Upper lobe of left lung (tissue), 6 donors: ENCODE data around the gene EYA2. TPM values are rescaled to one million over a fixed set of nuclear protein-coding genes. Genes with fewer than 3 reads are reported as not detected.

Experiments used
- ATAC-seq, 2 donors: fragments of 200-7000 bp; cut with Tn5 transposase; one replicate each; pipeline ENCODE4 v1.9.1; 2022; ENCODE audit warnings: mild to moderate bottlenecking in 2 of 2, moderate library complexity in 2 of 2; ENCODE audit not compliant: low FRiP score in 2 of 2
- DNase-seq, 2 donors: peaks; one replicate each; pipeline ENCODE4 v3.0.0-alpha.2; 2019 to 2020
- H3K27ac ChIP-seq, 4 donors: fragments of 200-600 bp; sonication (generic); one replicate each; pipeline ENCODE4 v1.5.1; 2016 to 2019
- H3K27me3 ChIP-seq, 4 donors: fragments of 200-600 bp; sonication (generic); one replicate each; pipeline ENCODE4 v1.5.1; 2017 to 2019
- H3K36me3 ChIP-seq, 4 donors: fragments of 200-600 bp; sonication (generic); one replicate each; pipeline ENCODE4 v1.5.1; 2016 to 2019
- H3K4me1 ChIP-seq, 4 donors: fragments of 200-600 bp; sonication (generic); one replicate each; pipeline ENCODE4 v1.5.1; 2018 to 2019
- H3K4me3 ChIP-seq, 4 donors: fragments of 200-600 bp; sonication (generic); one replicate each; pipeline ENCODE4 v1.5.1; 2017 to 2019; ENCODE audit warnings: mild to moderate bottlenecking in 2 of 4, moderate library complexity in 1 of 4
- H3K9me3 ChIP-seq, 4 donors: fragments of 200-600 bp; sonication (generic); one replicate each; pipeline ENCODE4 v1.5.1; 2018 to 2019
- EP300 ChIP-seq, 4 donors: sonication (generic); formaldehyde crosslinking; IDR thresholded peaks; one replicate each; pipeline ENCODE4 v1.5.1; 2017; ENCODE audit warnings: antibody characterized with exemption in 4 of 4, control low read depth in 2 of 4
- POLR2A ChIP-seq, 4 donors: fragments of 450-650 bp; IDR thresholded peaks; one replicate each; pipeline ENCODE4 v1.5.1; 2016 to 2017; ENCODE audit warnings: antibody characterized with exemption in 4 of 4, mild to moderate bottlenecking in 2 of 4
- POLR2AphosphoS5 ChIP-seq, 2 donors: sonication (generic); formaldehyde crosslinking; IDR thresholded peaks; one replicate each; pipeline ENCODE4 v1.5.1; 2017; ENCODE audit warnings: antibody characterized with exemption in 2 of 2
- WGBS, 2 donors: methylation state at CpG; one replicate each; pipeline ENCODE4 v1.1.5; 2017 to 2018; 5-methylcytosine and 5-hydroxymethylcytosine counted together
- total RNA-seq, 6 donors: library from RNA; depleted of rRNA in 4 of 6; stranded (reverse); fragments of >200 nt in 4 of 6; gene quantifications; one replicate each; pipeline versions ENCODE4 v1.1.0 to v1.2.1, GENCODE V29; 2016 to 2021
- TF ChIP-seq, protein P1 (sequence below), 6 experiments: fragments of 450-650 bp in 4 of 6; fragments of 200-600 bp in 2 of 6; sonication (generic) in 2 of 6; IDR thresholded peaks; one replicate each; pipeline ENCODE4 v1.5.1; 2016 to 2019; ENCODE audit warnings: antibody characterized with exemption in 6 of 6
- donor health status: DM: no; HTN: no; CAD: no; lungs with moderate emphysema.
- donor health status: DM: no; HTN: yes; CAD: no; lungs with severe emphysema.

Gene EYA2
- total RNA-seq, 6 donors from 2014 or later: 0.66 to 9.4 (median 3.0) TPM

DNA sequence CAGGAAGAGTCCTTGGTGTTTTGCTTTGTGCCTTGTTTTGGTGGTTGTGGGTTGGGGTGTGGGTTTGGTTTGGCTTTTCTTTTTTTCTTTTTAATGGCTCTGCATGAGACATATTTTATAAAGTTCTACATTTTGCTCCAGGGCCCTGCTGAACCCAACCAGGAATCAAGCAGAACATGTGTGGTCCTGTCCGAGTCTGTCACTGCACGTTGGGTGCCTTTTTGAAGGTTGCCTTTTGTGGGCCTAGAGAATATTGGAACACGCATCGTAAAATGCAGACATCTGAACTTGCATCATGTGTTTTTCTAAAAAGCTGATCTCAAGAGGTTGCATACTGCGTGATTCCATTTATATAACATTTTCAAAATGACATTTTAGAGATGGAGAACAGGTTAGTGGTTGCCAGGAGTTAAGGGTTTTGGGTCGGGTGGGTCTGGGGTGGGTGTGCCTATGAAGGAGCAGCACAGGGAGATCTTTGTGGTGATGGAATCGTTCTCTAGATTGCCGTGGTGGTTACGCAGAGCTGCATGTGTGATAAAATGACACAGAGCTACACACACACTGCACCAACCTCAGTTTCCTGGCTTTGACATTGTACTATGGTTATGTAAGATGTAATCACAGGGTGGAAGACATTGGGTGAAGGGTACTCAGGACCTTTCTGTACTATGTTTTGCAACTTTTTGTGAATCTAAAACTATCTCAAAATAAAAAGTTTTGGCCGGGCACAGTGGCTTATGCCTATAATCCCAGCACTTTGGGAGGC lies 80.2 kb downstream of the EYA2 start:
- TF ChIP-seq POLR2A (IDR thresholded peaks at IDR 0.05): no peak
- TF ChIP-seq POLR2AphosphoS5 (IDR thresholded peaks at IDR 0.05): no peak
- TF ChIP-seq, protein P1, sequence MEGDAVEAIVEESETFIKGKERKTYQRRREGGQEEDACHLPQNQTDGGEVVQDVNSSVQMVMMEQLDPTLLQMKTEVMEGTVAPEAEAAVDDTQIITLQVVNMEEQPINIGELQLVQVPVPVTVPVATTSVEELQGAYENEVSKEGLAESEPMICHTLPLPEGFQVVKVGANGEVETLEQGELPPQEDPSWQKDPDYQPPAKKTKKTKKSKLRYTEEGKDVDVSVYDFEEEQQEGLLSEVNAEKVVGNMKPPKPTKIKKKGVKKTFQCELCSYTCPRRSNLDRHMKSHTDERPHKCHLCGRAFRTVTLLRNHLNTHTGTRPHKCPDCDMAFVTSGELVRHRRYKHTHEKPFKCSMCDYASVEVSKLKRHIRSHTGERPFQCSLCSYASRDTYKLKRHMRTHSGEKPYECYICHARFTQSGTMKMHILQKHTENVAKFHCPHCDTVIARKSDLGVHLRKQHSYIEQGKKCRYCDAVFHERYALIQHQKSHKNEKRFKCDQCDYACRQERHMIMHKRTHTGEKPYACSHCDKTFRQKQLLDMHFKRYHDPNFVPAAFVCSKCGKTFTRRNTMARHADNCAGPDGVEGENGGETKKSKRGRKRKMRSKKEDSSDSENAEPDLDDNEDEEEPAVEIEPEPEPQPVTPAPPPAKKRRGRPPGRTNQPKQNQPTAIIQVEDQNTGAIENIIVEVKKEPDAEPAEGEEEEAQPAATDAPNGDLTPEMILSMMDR (IDR thresholded peaks at IDR 0.05): no peak
- TF ChIP-seq EP300 (IDR thresholded peaks at IDR 0.05): no peak
- no peaks in the 10 kb centered on the region for H3K9me3 ChIP-seq
- H3K36me3 ChIP-seq: no peaks in the 10 kb centered on the region
- H3K4me3 ChIP-seq: no peak overlapping the region
- no peaks in the 10 kb centered on the region for H3K4me1 ChIP-seq
- WGBS, 2 donors: 83 to 88% methylated on average over 10 of the region's 10 CpGs
- ATAC-seq (no peak), DNase-seq (no peak)
- H3K27me3 ChIP-seq: no peaks in the 10 kb centered on the region
- H3K27ac ChIP-seq: no peak overlapping the region

DNA sequence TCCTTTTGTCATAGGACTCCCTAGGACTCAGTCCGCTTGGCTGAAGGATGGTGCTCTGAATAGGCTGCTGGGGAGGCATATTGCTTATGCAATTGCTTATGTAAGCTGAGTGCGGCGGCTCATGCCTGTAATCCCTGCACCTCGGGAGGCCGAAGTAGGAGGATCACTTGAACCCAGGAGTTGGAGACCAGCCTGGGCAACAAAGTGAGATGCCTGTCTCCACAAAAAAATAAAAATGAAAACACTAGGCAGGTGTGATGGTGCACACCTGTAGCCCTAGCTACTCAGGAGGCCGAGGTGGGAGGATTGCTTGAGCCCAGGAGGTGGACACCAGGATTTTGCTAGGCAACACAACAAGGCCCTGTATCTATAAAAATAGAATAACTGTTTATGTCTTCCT lies 81.3 kb downstream of the EYA2 start:
- no peak for TF ChIP-seq POLR2AphosphoS5 (IDR thresholded peaks at IDR 0.05)
- TF ChIP-seq, protein P1 (IDR thresholded peaks at IDR 0.05): no peak
- DNase-seq: no peak
- ATAC-seq: no peak
- no peaks in the 10 kb centered on the region for H3K4me1 ChIP-seq
- H3K9me3 ChIP-seq: no peaks in the 10 kb centered on the region
- WGBS, 2 donors: 84 to 92% methylated on average over 6 of the region's 6 CpGs
- H3K36me3 ChIP-seq: no peaks in the 10 kb centered on the region
- H3K27ac ChIP-seq: no peak overlapping the region
- no peak overlapping the region for H3K4me3 ChIP-seq
- no peaks in the 10 kb centered on the region for H3K27me3 ChIP-seq

DNA sequence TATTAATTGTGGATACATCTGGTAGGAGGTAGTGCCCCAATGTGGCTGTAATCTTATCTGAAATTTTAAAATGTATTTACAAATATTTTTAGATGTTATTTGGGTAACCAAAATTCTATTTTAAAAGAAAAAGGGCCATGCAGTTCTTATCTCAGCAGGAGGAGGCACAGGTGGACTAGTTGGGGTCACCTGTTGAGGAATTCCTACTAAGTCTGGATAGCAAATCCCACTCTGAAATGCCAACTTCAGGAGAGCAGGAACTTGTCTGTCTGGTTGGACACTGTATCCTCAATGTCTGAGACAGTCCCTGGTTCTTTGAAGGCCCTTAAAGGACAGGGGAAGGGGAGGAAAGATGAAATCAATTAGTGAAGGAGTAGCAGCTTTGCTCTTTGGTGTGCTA lies 82.6 kb downstream of the EYA2 start:
- Histone ChIP-seq H3K36me3 (no peaks in the 10 kb centered on the region), H3K27me3 (no peaks in the 10 kb centered on the region), H3K4me3 (no peak overlapping the region), H3K27ac (no peak overlapping the region), H3K9me3 (no peaks in the 10 kb centered on the region), H3K4me1 (no peaks in the 10 kb centered on the region)
- ATAC-seq: no peak
- TF ChIP-seq, protein P1 (IDR thresholded peaks at IDR 0.05): no peak
- TF ChIP-seq POLR2AphosphoS5 (IDR thresholded peaks at IDR 0.05) (no peak), EP300 (IDR thresholded peaks at IDR 0.05) (no peak), POLR2A (IDR thresholded peaks at IDR 0.05) (no peak)
- DNase-seq: no peak

DNA sequence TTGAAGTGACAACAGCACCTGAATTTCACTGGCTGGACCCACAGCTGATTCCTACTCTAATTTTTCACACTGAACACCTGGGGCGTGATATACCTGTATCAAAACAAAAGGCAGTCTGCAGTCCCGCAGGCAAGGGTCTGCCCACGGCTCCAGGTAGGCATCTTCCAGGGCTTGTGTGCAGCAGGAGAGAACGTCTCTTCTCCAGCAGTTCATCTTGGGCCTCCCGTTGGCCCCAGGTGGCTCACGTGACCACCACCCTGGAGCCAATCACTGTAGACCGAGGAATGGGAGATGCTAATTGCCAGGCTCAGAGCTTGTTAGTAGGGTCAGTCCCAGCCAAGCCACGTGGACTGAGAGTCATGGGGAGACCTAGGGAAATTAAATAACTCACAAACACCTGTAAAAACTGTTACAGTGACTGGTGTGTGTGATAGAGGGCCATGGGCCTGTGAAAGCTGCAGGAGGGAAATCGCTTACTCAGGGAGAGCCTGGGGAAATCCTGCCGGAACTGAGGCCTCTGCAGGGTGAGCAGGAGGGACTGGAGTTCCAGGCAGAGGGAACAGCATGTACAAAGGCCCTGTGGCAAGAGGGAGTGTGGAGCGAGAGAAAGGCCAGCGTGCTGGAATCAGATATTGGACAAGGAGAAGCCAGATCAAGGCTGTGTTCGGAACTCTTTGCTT lies 83.4 kb downstream of the EYA2 start:
- DNase-seq: no peak
- Histone ChIP-seq H3K36me3 (no peaks in the 10 kb centered on the region), H3K4me3 (no peak overlapping the region), H3K27me3 (no peaks in the 10 kb centered on the region), H3K9me3 (peaks cover 0 to 6% (median 4%) of the 10 kb centered on the region in 4 donors), H3K4me1 (no peaks in the 10 kb centered on the region), H3K27ac (no peak overlapping the region)
- TF ChIP-seq POLR2A (IDR thresholded peaks at IDR 0.05): no peak
- TF ChIP-seq EP300 (IDR thresholded peaks at IDR 0.05): no peak
- TF ChIP-seq, protein P1 (IDR thresholded peaks at IDR 0.05): no peak
- TF ChIP-seq POLR2AphosphoS5 (IDR thresholded peaks at IDR 0.05): no peak
- no peak for ATAC-seq
- WGBS, 2 donors: 88% methylated on average over 13 of the region's 13 CpGs
